Spleen (tissue), 7 donors: ENCODE measurements around the gene SPTBN5.

Experiments
- CTCF ChIP-seq, 11 experiments: fragments of 200-600 bp in 7 of 11; fragments of 450-650 bp in 4 of 11; sonication (generic) in 4 of 11; IDR thresholded peaks in 8 of 11; conservative IDR thresholded peaks in 3 of 11; 1 replicate in 7 of 11; 2 replicates in 4 of 11; pipeline versions ENCODE4 v1.4.0 to v1.8.0; 2016 to 2021; ENCODE audit warnings: antibody characterized with exemption in 11 of 11, inconsistent platforms in 4 of 11, mild to moderate bottlenecking in 1 of 11
- POLR2A ChIP-seq, 3 donors: fragments of 450-650 bp; IDR thresholded peaks; one replicate each; pipeline ENCODE4 v1.5.1; 2017; ENCODE audit warnings: antibody characterized with exemption in 3 of 3, mild to moderate bottlenecking in 1 of 3
- donor health status: DM: no; HTN: no; CAD: no; lungs with moderate emphysema.
- donor health status: DM: no; HTN: no; CAD: no.
- donor health status: DM: no; HTN: no; CAD: no.

- TF ChIP-seq CTCF (IDR thresholded peaks at IDR 0.05 in 8 of 11, conservative IDR thresholded peaks at IDR 0.05 in 3 of 11) (no peak), POLR2A (IDR thresholded peaks at IDR 0.05) (no peak)
Observed at GRCh38 chr15:41822471-41822870, 71.4 kb downstream of the SPTBN5 start.
